A549 (cell line): ENCODE measurements around the gene ZNF638. TPM values are rescaled to one million over a fixed set of nuclear protein-coding genes. Genes with fewer than 3 reads are reported as not detected.
"Not testable (repeated sequence)": the region's sequence is repeated elsewhere in the genome, so short reads cannot be mapped to it uniquely, and the experiment has no call there.

Experiments
- ATAC-seq, 2 experiments: fragments of 200-7000 bp in 1 of 2; fragments of >200 bp in 1 of 2; cut with Nextera tagmentation in 1 of 2; cut with Tn5 transposase in 1 of 2; 3 replicates each; pipeline versions ENCODE4 v1.8.0 to v1.9.1; 2018 to 2020; ENCODE audit warnings: mild to moderate bottlenecking in 1 of 2, moderate library complexity in 1 of 2
- CTCF ChIA-PET: fragments of 300-600 bp; sonication (Branson Sonifier 250); formaldehyde crosslinking; extraction: SDS; loops from one replicate; lab custom pipeline; 2021; ENCODE audit warnings: antibody characterized with exemption, inconsistent platforms; lab: Yijun Ruan, JAX
- POLR2A ChIA-PET: fragments of 350-600 bp; formaldehyde crosslinking; extraction: SDS; loops from one replicate; lab custom pipeline; 2021; ENCODE audit warnings: antibody characterized with exemption, inconsistent platforms; lab: Yijun Ruan, JAX
- DNase-seq, 2 experiments: peaks; one replicate each; pipeline versions ENCODE4 v3.0.0 to v3.0.0-alpha.2; 2011 to 2016; ENCODE audit warnings: low read depth in 1 of 2, low spot score in 1 of 2
- FAIRE-seq: peaks from 2 replicates; lab custom pipeline; 2011; peaks lifted over from hg19 to GRCh38; lab: Jason Lieb, UNC
- H3K27ac ChIP-seq, 2 experiments: fragments of >200 bp; sonication (Bioruptor Twin); formaldehyde crosslinking; 3 replicates each; pipeline ENCODE4 v1.5.1; 2016 to 2017
- H3K4me1 ChIP-seq: fragments of >200 bp; sonication (Bioruptor Twin); formaldehyde crosslinking; 3 replicates; pipeline ENCODE4 v1.6.1; 2016
- H3K4me2 ChIP-seq: fragments of >200 bp; sonication (Bioruptor Twin); formaldehyde crosslinking; 3 replicates; pipeline ENCODE4 v1.6.1; 2016
- H3K4me3 ChIP-seq: fragments of >200 bp; sonication (Bioruptor Twin); formaldehyde crosslinking; 3 replicates; pipeline ENCODE4 v1.5.1; 2016
- H3K9me3 ChIP-seq: fragments of >200 bp; sonication (Bioruptor Twin); formaldehyde crosslinking; 3 replicates; pipeline ENCODE4 v1.6.1; 2016
- E2F6 ChIP-seq: IDR thresholded peaks from 2 replicates; pipeline ENCODE4 v1.6.1; 2012; ENCODE audit warnings: low read depth, borderline replicate concordance
- EHF ChIP-seq: fragments of 250-450 bp; sonication (Bioruptor Pico); IDR thresholded peaks from 2 replicates; pipeline ENCODE4 v1.5.0; 2020; ENCODE audit warnings: mild to moderate bottlenecking
- EHMT2 ChIP-seq: fragments of 200-600 bp; sonication (generic); IDR thresholded peaks from 2 replicates; pipeline ENCODE4 v1.6.1; 2016; ENCODE audit warnings: antibody characterized with exemption, low read depth, mild to moderate bottlenecking, moderate library complexity
- ESRRA ChIP-seq: fragments of 150-350 bp; IDR thresholded peaks from 2 replicates; pipeline ENCODE4 v1.6.1; 2014; ENCODE audit warnings: mild to moderate bottlenecking, low read length, borderline replicate concordance
- FOXS1 ChIP-seq: fragments of 250-450 bp; sonication (Bioruptor Pico); IDR thresholded peaks from 2 replicates; pipeline ENCODE4 v1.5.0; 2020; ENCODE audit warnings: mild to moderate bottlenecking, moderate library complexity
- JUNB ChIP-seq: fragments of >200 bp; sonication (Bioruptor Twin); formaldehyde crosslinking; IDR thresholded peaks from 2 replicates; pipeline ENCODE4 v1.6.1; 2016
- KDM1A ChIP-seq: fragments of 200-600 bp; sonication (generic); IDR thresholded peaks from 2 replicates; pipeline ENCODE4 v1.6.1; 2016; ENCODE audit warnings: low read depth, mild to moderate bottlenecking
- MAFK ChIP-seq: fragments of 450-650 bp; IDR thresholded peaks from 2 replicates; pipeline ENCODE4 v1.6.1; 2014; ENCODE audit not compliant: partially characterized antibody
- MAZ ChIP-seq: fragments of 150-350 bp; IDR thresholded peaks from 2 replicates; pipeline ENCODE4 v1.6.1; 2014; ENCODE audit warnings: antibody characterized with exemption, low read depth, low read length, borderline replicate concordance
- NPAS2 ChIP-seq: fragments of 250-450 bp; sonication (Bioruptor Pico); IDR thresholded peaks from 2 replicates; pipeline ENCODE4 v1.8.0; 2022; ENCODE audit warnings: mild to moderate bottlenecking, moderate library complexity, borderline replicate concordance
- POLR2A ChIP-seq: IDR thresholded peaks from 2 replicates; pipeline ENCODE4 v1.6.1; 2012; ENCODE audit warnings: mild to moderate bottlenecking, low read length
- POLR2AphosphoS2 ChIP-seq: conservative IDR thresholded peaks from 2 replicates; pipeline ENCODE4 v1.6.1; 2012; ENCODE audit warnings: low read length, improper control_type of control experiment, inconsistent platforms
- TFCP2L1 ChIP-seq: fragments of 250-450 bp; sonication (Bioruptor Pico); IDR thresholded peaks from 2 replicates; pipeline ENCODE4 v1.5.0; 2021; ENCODE audit warnings: mild to moderate bottlenecking
- ZSCAN20 ChIP-seq: fragments of 250-450 bp; sonication (Bioruptor Pico); IDR thresholded peaks from 2 replicates; pipeline ENCODE4 v1.8.0; 2022; ENCODE audit warnings: mild to moderate bottlenecking, moderate library complexity
- WGBS: methylation state at CpG from one replicate; pipeline ENCODE4 v1.1.6; 2017; ENCODE audit errors: missing lambda C conversion rate; 5-methylcytosine and 5-hydroxymethylcytosine counted together
- polyA plus RNA-seq, 4 experiments: library from polyadenylated mRNA; depleted of rRNA in 3 of 4; stranded (reverse); fragments of >200 nt; fragmentation: RNase III in 1 of 4; extraction: RNeasy Plus Mini Kit Qiagen cat#74134 plus additional on column Dnase treatment in 1 of 4; gene quantifications; 2 replicates in 3 of 4; 3 replicates in 1 of 4; pipeline ENCODE4 v1.2.3, GENCODE V29; 2011 to 2017
- TF ChIP-seq, protein P1 (sequence below): fragments of 450-650 bp; IDR thresholded peaks from 2 replicates; pipeline ENCODE4 v1.6.1; 2014; ENCODE audit warnings: antibody characterized with exemption
- TF ChIP-seq, protein P2 (sequence below): fragments of >200 bp; sonication (Bioruptor Twin); formaldehyde crosslinking; IDR thresholded peaks from 3 replicates; pipeline ENCODE4 v1.5.1; 2016
- TF ChIP-seq, protein P3 (sequence below): fragments of >200 bp; sonication (Bioruptor Twin); formaldehyde crosslinking; IDR thresholded peaks from 3 replicates; pipeline ENCODE4 v1.6.1; 2016
- TF ChIP-seq, protein P4 (sequence below): fragments of 250-450 bp; sonication (Bioruptor Pico); IDR thresholded peaks from 2 replicates; pipeline ENCODE4 v1.5.0; 2021; ENCODE audit warnings: mild to moderate bottlenecking, moderate library complexity, borderline replicate concordance

The ZNF638 gene
- polyA plus RNA-seq, 2 of the 4 experiments (the other 2 are of a cell fraction) = 74.2 to 160 TPM

DNA sequence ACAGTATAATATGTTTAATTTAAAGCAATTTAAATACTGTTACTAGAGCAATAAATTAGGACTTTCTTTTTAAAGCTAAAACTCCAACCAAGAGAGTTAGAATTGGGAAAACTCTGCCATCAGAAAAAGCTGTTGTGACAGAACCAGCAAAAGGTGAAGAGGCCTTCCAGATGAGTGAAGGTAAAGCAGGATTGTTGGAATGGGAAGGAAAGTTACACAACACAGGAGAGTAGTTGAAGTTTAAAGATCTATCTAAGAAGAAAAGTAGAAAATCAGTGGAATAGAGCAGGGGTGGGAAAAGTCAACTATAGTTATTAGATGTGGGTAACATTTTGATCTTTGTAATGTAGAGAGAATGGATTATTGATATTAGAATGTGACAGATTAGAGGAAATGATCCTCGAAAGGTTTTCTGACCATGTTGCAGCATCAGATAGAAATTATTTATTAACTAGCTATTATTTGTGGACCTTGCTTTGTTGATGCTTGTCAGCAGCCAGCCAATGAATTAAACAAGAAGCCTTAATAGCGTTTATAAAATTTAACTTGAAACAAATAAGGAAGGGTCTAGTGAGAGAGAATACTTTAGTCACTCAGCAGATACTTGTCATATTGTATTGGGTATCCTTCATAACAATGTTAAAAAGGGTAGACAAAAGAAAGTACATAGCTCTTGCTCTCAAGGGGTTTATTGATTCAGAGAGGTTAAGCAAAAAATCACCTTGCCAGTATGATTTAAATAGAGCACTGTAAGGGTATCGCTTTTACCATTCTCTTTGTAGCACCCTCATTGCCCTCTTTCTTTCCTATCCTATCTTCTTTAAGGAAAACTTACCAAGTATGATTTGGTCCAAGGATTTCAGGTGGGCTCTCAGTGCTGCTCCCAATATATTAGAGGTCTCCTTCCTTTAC lies 97.1 kb downstream of the ZNF638 start:
- H3K4me1 ChIP-seq = no peaks in the 10 kb centered on the region; the same call in 2 of the 3 replicates
- ATAC-seq = no peak
- no peak for DNase-seq
- no peaks in the 10 kb centered on the region for H3K9me3 ChIP-seq
- no peak overlapping the region for H3K27ac ChIP-seq
- TF ChIP-seq, protein P1, sequence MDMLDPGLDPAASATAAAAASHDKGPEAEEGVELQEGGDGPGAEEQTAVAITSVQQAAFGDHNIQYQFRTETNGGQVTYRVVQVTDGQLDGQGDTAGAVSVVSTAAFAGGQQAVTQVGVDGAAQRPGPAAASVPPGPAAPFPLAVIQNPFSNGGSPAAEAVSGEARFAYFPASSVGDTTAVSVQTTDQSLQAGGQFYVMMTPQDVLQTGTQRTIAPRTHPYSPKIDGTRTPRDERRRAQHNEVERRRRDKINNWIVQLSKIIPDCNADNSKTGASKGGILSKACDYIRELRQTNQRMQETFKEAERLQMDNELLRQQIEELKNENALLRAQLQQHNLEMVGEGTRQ = no peak
- TF ChIP-seq, protein P2, sequence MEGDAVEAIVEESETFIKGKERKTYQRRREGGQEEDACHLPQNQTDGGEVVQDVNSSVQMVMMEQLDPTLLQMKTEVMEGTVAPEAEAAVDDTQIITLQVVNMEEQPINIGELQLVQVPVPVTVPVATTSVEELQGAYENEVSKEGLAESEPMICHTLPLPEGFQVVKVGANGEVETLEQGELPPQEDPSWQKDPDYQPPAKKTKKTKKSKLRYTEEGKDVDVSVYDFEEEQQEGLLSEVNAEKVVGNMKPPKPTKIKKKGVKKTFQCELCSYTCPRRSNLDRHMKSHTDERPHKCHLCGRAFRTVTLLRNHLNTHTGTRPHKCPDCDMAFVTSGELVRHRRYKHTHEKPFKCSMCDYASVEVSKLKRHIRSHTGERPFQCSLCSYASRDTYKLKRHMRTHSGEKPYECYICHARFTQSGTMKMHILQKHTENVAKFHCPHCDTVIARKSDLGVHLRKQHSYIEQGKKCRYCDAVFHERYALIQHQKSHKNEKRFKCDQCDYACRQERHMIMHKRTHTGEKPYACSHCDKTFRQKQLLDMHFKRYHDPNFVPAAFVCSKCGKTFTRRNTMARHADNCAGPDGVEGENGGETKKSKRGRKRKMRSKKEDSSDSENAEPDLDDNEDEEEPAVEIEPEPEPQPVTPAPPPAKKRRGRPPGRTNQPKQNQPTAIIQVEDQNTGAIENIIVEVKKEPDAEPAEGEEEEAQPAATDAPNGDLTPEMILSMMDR = no peak
- no peak for TF ChIP-seq TFCP2L1 (CRISPR knock-in tag)
- TF ChIP-seq EHMT2 = no peak
- TF ChIP-seq JUNB = no peak
- no peak for TF ChIP-seq EHF
- TF ChIP-seq NPAS2 (CRISPR knock-in tag) = no peak
- TF ChIP-seq, protein P3, sequence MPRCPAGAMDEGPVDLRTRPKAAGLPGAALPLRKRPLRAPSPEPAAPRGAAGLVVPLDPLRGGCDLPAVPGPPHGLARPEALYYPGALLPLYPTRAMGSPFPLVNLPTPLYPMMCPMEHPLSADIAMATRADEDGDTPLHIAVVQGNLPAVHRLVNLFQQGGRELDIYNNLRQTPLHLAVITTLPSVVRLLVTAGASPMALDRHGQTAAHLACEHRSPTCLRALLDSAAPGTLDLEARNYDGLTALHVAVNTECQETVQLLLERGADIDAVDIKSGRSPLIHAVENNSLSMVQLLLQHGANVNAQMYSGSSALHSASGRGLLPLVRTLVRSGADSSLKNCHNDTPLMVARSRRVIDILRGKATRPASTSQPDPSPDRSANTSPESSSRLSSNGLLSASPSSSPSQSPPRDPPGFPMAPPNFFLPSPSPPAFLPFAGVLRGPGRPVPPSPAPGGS = no peak
- no peak for TF ChIP-seq MAFK
- TF ChIP-seq ESRRA = no peak
- TF ChIP-seq POLR2A = no peak
- TF ChIP-seq FOXS1 (CRISPR knock-in tag) = no peak
- TF ChIP-seq MAZ = no peak
- TF ChIP-seq E2F6 = no peak
- TF ChIP-seq, protein P4, sequence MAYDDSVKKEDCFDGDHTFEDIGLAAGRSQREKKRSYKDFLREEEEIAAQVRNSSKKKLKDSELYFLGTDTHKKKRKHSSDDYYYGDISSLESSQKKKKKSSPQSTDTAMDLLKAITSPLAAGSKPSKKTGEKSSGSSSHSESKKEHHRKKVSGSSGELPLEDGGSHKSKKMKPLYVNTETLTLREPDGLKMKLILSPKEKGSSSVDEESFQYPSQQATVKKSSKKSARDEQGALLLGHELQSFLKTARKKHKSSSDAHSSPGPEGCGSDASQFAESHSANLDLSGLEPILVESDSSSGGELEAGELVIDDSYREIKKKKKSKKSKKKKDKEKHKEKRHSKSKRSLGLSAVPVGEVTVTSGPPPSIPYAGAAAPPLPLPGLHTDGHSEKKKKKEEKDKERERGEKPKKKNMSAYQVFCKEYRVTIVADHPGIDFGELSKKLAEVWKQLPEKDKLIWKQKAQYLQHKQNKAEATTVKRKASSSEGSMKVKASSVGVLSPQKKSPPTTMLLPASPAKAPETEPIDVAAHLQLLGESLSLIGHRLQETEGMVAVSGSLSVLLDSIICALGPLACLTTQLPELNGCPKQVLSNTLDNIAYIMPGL = no peak
- TF ChIP-seq KDM1A = no peak
- TF ChIP-seq POLR2AphosphoS2 = no peak
- no peak for TF ChIP-seq ZSCAN20 (CRISPR knock-in tag)
- ChIA-PET CTCF (interaction anchor here (1.0 to 6.9 kb wide), 6 partner anchors 23 to 1433 kb away, joined by 3 to 46 read pairs (median 6); partner anchors contain the start of gene ZNF638), POLR2A (no interaction called here)
- no peak overlapping the region for H3K4me3 ChIP-seq
- FAIRE-seq = no peak
- H3K4me2 ChIP-seq = no peak overlapping the region
- 92% methylated on average over 3 of the region's 3 CpGs for WGBS

- H3K4me1 ChIP-seq, DNase-seq, H3K27ac ChIP-seq, H3K9me3 ChIP-seq, POLR2A ChIA-PET, ATAC-seq, H3K4me2 ChIP-seq, H3K4me3 ChIP-seq, FAIRE-seq: not testable (repeated sequence)
- 81% methylated on average over 5 of the region's 5 CpGs for WGBS
- CTCF ChIA-PET = interaction anchor here (1.9 to 9.2 kb wide), 3 partner anchors 10 to 64 kb away, joined by 7 to 95 read pairs (median 16); no protein-coding TSS in a partner anchor
Observed at GRCh38 chr2:71445142-71445541, 113.6 kb downstream of the ZNF638 start.
